HG03045 (cell line): Measurements from ENCODE around the gene FBXL5.
"Not testable (repeated sequence)": the region's sequence is repeated elsewhere in the genome, so short reads cannot be mapped to it uniquely, and the experiment has no call there.

Experiments used
- ATAC-seq: cut with Tn5 transposase; IDR thresholded peaks from one replicate; pipeline ENCODE4 v1.9.1; 2021; ENCODE audit warnings: mild to moderate bottlenecking, moderate library complexity; ENCODE audit not compliant: unreplicated experiment

FBXL5 gene

DNA sequence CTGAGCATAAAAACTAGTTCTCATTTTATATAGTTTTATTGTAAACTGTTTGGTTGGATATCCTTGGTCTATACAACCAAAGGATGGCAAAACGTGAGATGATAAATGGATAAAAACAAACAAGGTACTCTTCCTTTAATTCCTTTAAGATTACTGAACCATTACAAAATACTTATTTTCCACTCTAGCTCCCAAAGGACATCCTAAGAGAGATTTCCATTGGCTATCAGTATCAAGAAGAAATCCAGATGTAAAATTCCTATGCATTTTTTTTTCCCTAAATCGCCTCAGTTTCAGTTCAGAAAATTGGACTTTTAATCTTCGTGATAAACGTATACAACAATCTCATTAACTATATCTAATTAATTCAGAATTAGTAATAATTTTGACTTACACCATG, 2.3 kb downstream of the FBXL5 start:
- ATAC-seq = no peak

DNA sequence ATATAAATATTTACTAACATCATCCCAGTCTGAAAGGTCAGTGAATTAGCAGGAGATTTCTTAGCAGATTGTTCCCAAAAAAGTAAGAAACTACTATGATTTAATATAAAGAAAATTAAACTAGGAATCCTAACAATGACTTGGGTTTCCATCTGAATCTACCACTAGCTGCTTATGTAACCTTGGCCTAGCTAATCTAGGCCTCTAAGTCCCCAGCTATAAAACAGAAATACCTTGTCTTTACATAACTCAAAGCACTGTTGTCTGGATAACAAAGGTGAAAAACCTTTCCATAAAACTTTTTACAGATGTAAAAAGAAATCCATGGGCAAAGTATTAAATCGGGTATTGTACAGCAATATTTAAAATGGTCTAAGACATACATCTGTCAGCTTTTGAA, 3.0 kb downstream of the FBXL5 start:
- ATAC-seq = no peak

DNA sequence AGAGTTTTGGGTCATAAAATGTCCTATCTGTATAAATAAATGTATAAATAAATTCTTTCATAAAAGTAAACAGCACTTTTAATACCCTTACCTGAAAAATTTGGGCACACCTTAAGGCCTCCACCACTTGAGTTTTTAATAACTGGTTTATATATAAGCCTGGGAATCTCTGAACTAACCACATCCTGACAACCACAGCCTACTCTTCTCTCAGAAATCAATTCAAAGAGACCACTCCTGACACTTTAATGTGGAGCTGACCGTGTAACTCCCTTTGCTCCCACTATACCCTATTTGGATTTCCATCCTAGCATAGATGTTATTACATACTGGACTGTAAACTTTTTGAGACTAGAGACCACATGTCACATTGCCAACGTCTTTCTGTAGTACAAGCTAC, 3.5 kb downstream of the FBXL5 start:
- no peak for ATAC-seq

DNA sequence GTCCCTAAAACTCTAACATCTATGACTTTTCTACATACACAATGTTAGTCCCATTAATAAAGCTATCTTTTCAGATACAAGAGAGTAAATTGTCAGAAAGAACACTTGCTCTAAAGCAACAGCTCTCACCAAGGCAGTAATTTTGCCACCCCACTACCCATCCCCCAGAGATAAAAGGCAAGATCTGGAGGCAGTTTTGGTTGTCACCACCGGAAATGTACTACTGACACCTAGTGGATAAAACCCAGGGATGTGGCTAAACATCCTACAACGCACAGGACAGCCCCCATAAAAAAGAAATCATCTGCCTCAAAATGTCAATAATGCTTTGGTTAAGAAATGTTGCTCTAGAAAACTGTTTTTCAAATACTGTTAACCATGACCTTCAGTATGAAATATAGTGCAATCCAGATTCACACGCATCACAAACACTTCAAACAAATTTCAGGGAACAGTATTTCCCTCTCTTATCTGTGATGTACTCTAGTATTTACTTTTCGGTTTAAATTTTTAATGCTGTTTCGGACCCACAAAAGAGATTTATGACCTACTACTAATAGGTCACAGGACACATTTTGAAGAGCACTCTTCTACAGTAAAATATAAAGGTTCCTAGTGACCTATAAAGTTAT, 5.1 kb downstream of the FBXL5 start:
- peak; percentile 32 for ATAC-seq

DNA sequence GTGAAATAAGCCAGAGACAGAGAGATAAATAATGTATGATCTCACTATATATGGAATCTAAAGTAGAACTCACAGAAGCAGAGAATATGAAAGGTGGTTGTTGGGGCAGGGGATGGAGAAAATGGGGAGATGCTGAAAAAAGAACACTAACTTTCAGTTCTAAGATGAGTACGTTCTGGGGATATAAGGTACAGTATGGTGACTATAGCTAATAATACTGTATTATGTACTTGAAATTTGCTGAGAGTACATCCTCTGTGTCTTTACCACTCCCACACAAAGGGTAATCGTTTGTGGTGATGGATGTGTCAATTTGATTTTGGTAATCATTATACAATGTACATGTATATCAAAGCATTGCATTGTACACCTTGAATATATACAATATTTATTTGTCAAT, 6.6 kb downstream of the FBXL5 start:
- ATAC-seq = no peak

DNA sequence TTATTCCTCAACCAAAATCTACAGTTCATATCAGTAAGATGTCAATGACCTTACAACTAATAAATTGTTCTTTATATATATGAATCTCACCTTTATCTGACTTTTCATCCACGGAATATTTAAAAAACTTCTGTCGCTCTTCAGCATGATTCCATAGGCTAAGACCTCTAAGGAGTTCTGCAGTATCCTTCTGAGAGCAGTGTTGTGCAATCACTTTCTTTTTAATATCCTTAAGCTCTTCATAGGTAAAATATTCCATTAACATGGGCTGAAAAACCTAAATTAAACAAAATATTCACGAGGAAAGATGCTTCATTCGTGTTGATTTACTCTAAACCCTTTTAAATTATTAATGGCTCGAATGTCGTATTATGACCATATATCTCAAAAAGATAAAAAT, 16.7 kb downstream of the FBXL5 start:
- no peak for ATAC-seq

DNA sequence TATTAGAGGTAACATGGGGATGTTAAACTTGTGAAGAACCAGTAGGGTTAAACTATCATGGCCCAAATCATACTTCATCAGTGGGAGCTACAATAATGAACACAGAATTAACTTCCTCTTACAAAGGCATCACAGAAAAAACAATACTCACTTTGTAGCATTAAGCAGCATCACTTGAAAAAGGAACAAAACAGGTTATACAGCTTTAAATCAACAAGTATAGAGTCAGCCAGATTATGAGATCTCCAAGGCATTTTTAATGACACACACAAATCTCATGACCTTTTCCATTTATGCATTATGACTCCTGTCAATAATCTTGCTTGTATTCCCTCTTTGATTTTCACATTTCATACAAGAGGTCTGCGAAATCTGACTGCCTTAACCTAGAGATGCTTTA, 18.3 kb downstream of the FBXL5 start:
- no peak for ATAC-seq

DNA sequence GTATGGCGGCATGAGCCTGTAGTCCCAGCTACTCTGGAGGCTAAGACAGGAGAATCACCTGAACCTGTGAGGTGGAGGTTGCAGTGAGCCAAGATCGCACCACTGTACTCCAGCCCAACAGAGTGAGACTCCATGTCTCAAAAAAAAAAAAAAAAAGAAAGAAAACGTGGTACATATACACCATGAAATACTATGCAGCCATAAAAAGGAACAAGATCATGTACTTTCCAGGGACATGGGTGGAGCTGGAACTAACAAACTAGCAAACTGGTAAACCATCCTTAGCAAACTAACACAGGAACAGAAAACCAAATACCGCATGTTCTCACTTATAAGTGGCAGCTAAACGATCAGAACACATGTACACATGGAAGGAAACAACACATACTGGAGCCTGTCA, 37.8 kb downstream of the FBXL5 start:
- not testable (repeated sequence) for ATAC-seq

DNA sequence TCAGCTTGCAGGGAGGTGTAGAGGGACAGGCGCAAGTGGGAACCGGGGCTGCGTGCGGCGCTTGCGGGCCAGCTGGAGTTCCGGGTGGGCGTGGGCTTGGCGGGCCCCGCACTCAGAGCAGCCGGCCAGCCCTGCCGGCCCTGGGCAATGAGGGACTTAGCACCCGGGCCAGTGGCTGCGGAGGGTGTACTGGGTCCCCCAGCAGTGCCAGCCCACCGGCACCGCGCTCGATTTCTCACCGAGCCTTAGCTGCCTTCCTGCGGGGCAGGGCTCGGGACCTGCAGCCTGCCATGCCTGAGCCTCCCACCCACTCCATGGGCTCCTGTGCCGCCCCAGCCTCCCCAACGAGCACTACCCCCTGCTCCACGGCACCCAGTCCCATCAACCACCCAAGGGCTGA, 40.3 kb downstream of the FBXL5 start:
- ATAC-seq = not testable (repeated sequence)

DNA sequence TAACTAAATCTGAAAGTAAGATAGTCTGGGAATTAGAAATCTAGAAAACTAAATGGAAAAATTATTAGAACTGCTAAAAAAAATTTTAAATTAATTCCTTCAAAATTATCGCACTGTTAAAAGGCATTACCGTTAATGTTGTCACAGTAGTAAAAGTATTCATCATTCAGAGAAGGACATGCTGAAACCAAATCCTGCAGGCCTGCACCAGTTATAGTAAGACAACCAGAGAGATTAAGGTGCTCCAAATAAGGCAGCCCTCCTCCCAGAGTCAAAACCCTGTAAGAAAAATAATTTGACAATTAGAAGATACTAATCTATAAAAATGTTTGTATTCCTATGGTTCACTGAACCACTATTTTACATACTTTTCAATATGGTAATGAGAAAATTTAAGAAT, 43.0 kb downstream of the FBXL5 start:
- ATAC-seq = no peak

DNA sequence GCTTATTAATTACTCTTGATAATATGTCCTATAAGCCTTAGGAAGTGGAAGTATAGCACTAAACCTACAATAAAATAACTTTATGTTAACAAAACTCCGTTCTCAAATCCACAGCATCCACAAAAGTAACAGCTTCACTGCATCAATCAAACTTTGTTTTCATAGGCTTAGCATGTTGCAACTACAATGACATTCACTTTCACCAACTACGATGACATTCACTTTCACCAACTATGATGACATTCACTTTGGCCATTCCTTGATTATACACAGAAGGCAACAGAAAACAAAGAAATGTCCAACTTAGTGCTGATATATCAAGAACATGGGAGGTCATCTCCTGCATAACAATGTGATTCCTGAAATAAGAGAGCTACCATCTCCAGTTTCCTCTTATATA, 44.3 kb downstream of the FBXL5 start:
- ATAC-seq = no peak

DNA sequence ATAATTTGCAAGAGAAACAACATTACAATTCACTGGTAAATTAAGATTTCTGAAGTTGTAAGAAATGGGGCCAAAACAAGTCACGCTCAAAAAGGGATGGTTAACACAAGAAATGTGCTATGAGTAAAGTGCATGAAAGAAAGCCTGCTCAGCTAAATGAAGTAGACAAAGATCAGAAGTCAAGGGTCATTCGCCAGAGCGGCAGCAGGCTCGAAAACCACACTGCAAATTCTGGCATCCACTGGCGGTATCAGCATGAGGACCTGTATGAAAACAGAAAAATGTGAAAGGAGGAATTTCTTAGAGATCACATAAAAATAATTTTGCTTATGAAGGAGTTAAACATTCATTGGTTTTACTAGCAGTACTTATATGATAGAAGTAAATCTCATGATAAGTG, 49.6 kb downstream of the FBXL5 start:
- no peak for ATAC-seq

DNA sequence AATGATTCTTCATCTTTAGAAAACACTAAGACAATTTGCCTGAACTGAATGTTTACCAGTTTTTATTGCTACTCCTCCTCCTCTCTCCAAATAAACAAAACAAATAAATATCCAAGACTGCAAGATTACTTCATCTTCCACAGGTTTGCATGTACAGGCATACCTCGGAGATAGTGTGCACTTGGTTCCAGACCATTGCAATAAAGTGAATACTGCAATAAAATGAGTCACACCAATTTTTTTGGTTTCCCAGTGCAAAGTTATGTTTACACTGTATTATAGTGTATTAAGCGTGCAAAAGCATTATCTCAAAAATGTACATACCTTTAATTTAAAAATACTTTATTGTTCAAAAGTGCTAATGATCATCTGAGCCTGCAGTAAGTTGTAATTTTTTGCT, 53.3 kb downstream of the FBXL5 start:
- ATAC-seq = no peak

DNA sequence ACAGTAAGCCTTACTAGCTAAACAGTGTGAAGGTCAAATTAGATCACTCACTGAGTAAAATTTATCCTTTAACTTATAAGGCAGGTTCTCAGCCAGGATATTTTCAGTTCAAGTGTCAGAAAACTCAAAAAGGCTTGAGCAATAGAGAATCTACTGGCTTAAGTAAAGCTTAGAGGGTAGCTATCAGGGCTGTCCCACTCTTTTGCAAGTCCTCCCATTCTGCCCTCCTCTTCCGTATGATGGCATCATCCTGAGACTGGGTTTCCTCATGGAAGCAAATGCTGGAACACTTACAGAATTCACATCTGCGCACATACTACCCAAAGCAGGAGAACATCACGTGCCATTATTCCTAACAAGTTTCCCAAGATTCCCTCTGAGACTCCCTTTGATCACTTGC, 55.0 kb downstream of the FBXL5 start:
- ATAC-seq = no peak

DNA sequence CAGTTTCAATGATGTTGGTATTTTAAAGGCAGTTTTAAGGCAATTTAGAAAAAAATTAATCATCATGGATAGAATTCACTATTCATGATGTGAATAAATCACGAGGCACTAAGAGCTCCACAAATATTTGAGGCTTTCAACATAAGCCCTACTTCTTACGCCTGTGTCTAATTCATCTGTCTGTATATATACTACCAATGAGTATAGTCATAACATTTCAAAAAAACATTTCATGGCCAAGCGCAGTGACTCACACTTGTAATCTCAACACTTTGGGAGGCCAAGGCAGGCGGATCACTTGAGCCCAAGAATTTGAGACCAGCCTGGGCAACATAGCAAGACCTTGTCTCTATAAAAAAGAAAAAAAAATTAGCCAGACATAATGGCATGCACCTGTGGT, 56.5 kb downstream of the FBXL5 start:
- ATAC-seq = no peak

DNA sequence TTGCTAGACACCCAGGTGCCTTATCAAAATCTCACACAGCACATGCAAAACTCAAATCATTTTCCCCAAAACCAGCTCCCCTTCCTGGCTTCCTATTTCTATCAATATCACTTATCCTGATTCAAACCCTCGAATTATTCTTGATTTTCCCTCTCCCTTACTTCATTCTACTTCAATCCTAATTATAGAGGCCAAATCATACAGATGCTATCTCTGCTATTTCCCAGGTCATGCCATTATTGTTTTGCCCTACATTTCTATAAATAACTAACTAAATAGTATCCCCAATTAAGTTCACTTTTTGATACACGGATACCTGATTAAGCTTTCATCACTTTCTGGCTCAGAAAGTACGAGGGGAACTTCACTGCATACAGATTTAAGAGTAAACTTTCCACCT, 62.4 kb downstream of the FBXL5 start:
- no peak for ATAC-seq

DNA sequence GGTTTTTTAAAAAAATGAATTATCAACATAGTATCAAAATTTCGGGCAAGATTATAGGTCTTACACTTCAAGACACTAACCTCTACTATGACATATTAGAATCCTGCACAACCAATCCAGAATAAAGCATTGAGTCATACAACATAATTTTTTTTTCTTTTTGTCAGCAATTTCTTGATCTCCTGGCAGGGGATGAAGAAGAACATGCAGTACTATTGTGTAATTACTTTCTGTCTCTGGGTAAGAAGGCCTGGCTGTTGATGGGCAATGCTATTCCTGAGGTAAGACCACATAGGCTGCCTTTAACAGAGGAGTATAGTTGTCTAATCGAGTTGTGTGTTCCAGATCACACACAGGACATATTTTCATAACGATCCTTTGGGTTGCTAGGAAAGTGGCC, 67.5 kb downstream of the FBXL5 start:
- no peak for ATAC-seq

DNA sequence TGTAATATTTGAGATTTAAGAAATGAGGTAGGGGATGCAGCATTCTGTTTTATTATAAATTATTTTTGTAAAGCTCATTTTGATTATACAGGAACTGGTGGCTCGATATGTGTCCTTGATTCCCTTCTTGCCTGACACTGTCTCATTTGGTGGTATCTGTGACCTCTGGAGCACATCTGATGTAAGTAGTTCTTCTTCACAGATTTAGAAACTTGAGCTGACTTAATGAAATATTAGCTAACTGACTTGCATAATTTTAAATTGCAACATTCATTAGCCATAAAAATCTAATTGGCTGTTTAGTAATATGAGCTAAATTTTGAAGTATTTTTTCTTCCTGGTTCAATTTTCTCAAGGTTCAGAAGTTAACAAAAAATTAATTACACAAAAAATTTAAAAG, 69.1 kb downstream of the FBXL5 start:
- ATAC-seq = no peak

DNA sequence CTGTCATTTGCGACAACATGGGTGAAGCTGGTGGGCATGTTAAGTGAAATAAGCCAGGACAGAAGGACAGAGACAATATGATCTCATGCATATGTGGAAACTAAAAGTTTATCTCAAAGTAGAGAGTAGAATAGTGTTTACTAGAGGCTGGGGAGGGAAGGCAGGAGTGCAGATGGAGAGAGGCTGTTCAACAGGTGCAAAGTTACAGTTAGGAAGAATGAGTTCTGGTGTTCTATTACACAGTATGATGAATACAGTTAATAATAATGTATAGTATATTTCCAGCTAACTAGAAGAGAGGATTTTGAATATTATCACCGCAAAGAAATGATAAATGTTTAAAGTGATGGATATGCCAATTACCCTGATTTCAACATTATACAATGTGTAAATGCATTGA, 69.8 kb downstream of the FBXL5 start:
- ATAC-seq = no peak

DNA sequence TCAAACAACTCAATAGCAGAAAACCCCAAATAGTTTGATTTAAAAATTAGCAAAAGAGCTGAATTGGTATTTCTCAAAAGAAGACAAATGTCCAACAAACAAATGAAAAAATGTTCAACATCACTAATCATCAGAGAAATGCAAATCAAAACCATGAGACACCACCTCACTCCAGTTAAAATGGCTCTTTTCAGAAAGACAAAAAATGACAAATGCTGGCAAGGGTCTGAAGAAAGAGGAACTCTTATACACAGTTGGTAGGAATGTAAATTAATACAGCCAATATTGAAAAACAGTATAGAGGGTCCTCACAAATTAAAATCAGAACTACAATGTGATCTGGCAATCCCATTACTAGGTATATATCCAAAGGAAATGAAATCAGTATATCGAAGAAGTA, 70.4 kb downstream of the FBXL5 start:
- no peak for ATAC-seq

DNA sequence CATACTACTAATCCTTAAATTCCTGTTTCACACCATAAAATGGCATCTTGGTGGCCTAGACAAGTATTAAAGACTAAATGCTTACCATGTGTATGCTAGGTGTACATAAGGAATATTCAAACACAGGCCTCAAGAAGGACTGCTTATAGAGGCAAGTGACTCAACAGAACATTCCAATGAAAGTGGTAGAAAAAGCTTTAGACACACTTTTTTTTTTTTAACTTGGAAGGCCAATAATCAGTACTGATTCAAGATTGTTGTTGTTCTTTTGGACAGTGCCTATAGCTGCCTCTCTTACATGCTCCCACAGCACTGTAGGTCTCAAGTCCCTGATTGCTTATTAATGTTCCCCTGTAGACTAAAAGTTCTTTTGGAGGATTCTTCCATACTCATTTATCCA, 77.6 kb downstream of the FBXL5 start:
- ATAC-seq = no peak

DNA sequence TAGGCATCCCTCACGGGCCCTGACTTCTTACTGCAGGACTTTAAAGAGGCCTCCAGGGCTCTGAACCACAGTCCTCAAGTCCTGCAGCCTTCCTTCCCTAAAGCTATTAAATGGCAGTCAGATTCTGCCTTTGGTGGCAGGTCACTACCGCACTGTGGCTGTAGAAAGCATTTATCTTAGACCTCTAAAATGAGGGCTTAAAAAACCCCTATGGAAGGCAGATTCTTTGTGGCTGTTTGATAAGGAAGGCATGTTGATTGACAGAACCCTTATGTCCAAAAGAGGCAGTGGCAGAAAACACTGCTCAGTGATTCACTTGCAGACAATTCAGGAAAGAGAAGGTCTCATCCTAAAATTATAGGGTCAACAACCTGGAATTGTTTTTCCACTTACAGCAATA, 79.2 kb downstream of the FBXL5 start:
- ATAC-seq = no peak

DNA sequence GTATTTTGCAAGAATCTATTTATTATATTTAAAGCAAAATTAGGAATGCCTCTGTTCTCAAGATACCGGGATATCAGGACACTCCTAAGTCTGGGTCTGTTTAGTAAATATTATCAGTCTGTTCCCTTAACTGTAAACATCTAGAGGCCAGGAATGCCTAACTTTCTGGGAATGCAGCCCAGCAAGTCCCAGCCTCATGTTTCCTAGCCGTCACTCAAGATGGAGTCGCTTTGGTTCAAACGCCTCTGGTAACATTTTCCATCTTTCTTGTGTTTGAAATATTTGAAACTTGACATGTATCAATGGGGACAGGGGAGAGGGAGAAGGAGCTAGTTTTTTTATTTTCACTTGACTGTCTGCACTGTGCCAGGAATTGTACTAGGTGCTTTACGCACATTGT, 85.4 kb downstream of the FBXL5 start:
- ATAC-seq = no peak

DNA sequence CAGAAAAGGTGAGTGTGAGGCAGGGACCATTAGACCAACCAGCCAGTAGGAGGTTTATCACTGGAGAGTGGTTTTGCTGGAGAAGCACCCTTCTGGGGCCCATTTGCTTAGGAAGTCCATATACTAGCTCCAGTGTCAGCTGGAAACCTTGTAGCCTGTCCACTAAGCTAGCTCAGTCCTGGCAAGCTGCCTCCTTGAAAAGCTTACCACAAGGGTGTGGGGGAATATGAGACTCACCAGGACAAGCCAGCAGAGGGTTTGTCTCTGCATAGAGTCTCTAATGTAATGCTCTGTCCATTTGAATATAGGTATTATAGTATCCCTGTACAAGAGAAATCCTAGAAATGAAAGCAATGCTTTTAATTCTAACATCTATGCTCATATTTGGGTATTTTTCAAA, 86.3 kb downstream of the FBXL5 start:
- no peak for ATAC-seq
